Activated CD8-positive, alpha-beta T cell treated with anti-CD3 and anti-CD28 coated beads, Interleukin-2, amount 10 ng/mL, durations not matched to agents 7 days and 5 days (primary cell): Measurements from ENCODE around the gene ERVK3-1. TPM values are rescaled to one million over a fixed set of nuclear protein-coding genes. Genes with fewer than 3 reads are reported as not detected.

Experiments
- ATAC-seq: fragments of 150-1000 bp; cut with Tn5 transposase; one replicate; pipeline ENCODE4 v1.10.0; 2021; ENCODE audit warnings: moderate library complexity
- CTCF ChIA-PET: fragments of 350-600 bp; sonication (Branson Sonifier 250); formaldehyde crosslinking; loops from one replicate; lab custom pipeline; 2021; ENCODE audit warnings: antibody characterized with exemption; lab: Charles Lee
- POLR2A ChIA-PET: fragments of 350-600 bp; sonication (Branson Sonifier 250); formaldehyde crosslinking; loops from one replicate; lab custom pipeline; 2021; ENCODE audit warnings: antibody characterized with exemption; lab: Charles Lee
- DNase-seq: peaks from one replicate; pipeline ENCODE4 v3.0.0-alpha.2; 2020
- H3K27ac Mint-ChIP-seq: one replicate; pipeline ENCODE4 v1.8.0; 2021; ENCODE audit warnings: mild to moderate bottlenecking, mixed read lengths
- H3K27me3 Mint-ChIP-seq: one replicate; pipeline ENCODE4 v1.8.0; 2021; ENCODE audit warnings: low read depth, mixed read lengths
- H3K36me3 Mint-ChIP-seq: one replicate; pipeline ENCODE4 v1.8.0; 2021; ENCODE audit warnings: low read depth, mixed read lengths
- H3K4me1 Mint-ChIP-seq: one replicate; pipeline ENCODE4 v1.8.0; 2021; ENCODE audit warnings: low read depth, mixed read lengths
- H3K4me3 Mint-ChIP-seq: one replicate; pipeline ENCODE4 v1.8.0; 2021; ENCODE audit warnings: mild to moderate bottlenecking, mixed read lengths
- H3K9me3 Mint-ChIP-seq: one replicate; pipeline ENCODE4 v1.8.0; 2022; ENCODE audit warnings: mixed read lengths; ENCODE audit not compliant: insufficient read depth
- total RNA-seq, 2 experiments: library from RNA; stranded (reverse); gene quantifications; one replicate each; pipeline ENCODE4 v1.2.3, GENCODE V29; 2021

ERVK3-1 gene
- total RNA-seq, 2 experiments from 2014 or later: 60.7 to 61.9 TPM

GRCh38 chr19:58354478-58355030, 49.4 kb downstream of the ERVK3-1 start:
- POLR2A ChIA-PET: interaction anchor here (0.8 to 1.6 kb wide), 3 partner anchors 8 to 189 kb away, joined by 3 to 4 read pairs (median 3); partner anchors contain the start of genes TRIM28 and ZNF497
- CTCF ChIA-PET: interaction anchor here (0.9 kb wide), 1 partner anchor 15 kb away, joined by 5 read pairs; no protein-coding TSS in a partner anchor
- peaks cover 38% of the 10 kb centered on the region for H3K36me3 Mint-ChIP-seq
- no peaks in the 10 kb centered on the region for H3K27me3 Mint-ChIP-seq
- DNase-seq: no peak
- no peak overlapping the region for H3K27ac Mint-ChIP-seq
- no peak overlapping the region for H3K4me3 Mint-ChIP-seq
- no peaks in the 10 kb centered on the region for H3K9me3 Mint-ChIP-seq
- peaks cover 39% of the 10 kb centered on the region for H3K4me1 Mint-ChIP-seq
- no peak for ATAC-seq

DNA sequence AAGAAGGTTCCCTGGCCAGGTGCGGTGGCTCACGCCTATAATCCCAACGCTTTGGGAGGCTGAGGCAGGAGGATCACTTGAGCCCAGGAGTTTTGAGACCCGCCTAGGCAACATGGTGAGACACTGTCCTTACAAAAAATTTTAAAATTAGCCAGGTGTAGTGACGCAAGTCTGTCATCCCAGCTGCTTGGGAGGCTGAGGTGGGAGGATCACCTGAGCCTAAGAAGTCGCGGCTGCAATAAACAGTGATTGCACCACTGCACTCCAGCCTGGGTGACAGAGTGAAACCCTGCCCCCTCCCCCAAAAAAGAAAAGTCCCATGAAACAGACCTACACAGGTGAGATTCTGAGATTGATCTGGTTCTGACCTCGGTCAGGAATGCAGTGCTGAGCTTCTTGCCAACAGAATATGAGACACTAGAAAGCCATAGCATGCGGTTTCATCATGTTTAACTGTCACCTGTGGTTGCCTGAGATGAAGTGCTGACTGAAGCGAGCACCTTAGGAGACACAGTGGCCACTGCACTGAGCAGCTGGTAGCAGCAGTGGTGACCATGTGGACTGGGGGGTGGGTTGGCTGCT, 50.1 kb downstream of the ERVK3-1 start:
- ChIA-PET CTCF (interaction anchor here (0.9 to 1.6 kb wide), 2 partner anchors 8 to 16 kb away, joined by 5 to 9 read pairs; no protein-coding TSS in a partner anchor), POLR2A (interaction anchor here (0.8 to 1.9 kb wide), 4 partner anchors 7 to 188 kb away, joined by 3 to 12 read pairs (median 4); partner anchors contain the start of genes TRIM28 and ZNF497)
- Mint-ChIP-seq H3K4me3 (no peak overlapping the region), H3K36me3 (peaks cover 36% of the 10 kb centered on the region), H3K4me1 (peaks cover 36% of the 10 kb centered on the region), H3K27me3 (no peaks in the 10 kb centered on the region), H3K27ac (no peak overlapping the region), H3K9me3 (no peaks in the 10 kb centered on the region)
- ATAC-seq (no peak), DNase-seq (no peak)

- Mint-ChIP-seq H3K4me1 (peaks cover 34% of the 10 kb centered on the region), H3K9me3 (no peaks in the 10 kb centered on the region), H3K36me3 (peaks cover 30% of the 10 kb centered on the region), H3K4me3 (peak overlapping the region; percentile 53), H3K27me3 (no peaks in the 10 kb centered on the region), H3K27ac (peak overlapping the region; percentile 75)
- ChIA-PET POLR2A (interaction anchor here (0.7 to 1.9 kb wide), 6 partner anchors 9 to 51 kb away, joined by 3 to 12 read pairs (median 4); partner anchors contain the start of genes ERVK3-1 and ZNF837), CTCF (interaction anchor here (0.9 to 1.6 kb wide), 2 partner anchors 8 to 23 kb away, joined by 3 to 9 read pairs; no protein-coding TSS in a partner anchor)
- peak; percentile 72 for ATAC-seq
- DNase-seq: peak; percentile 70
Measured at GRCh38 chr19:58355908-58356765, 51.0 kb downstream of the ERVK3-1 start.

DNA sequence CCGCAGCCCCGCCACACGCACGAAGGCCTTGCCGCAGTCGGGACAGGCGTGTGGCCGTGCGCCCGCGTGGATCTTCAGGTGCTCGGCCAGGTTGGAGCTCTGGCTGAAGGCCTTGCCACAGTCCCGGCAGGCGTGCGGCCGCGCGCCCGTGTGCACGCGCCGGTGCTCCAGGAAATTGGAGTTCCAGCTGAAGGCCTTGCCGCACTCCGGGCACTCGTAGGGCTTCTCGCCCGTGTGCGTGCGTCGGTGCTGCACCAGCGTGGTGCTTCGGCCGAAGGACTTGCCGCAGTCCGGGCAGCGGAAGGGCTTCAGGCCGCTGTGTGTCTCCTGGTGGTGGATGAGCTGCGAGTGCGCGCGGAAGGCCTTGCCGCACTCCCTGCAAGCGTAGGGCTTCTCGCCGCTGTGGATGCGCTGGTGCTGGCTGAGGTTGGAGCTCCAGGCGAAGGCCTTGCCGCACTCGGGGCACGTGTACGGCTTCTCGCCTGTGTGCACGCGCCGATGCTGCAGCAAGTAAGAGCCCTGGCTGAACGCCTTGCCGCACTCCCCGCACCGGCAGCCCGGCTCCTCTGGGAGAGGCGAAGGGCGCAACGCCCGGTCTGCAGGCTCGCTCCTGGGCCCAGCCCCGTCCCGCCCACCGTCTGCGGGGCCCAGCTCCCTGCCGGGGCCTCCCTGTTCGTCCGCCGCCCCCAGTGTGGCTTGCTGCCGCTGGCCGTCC, 51.7 kb downstream of the ERVK3-1 start:
- Mint-ChIP-seq H3K27ac (peak overlapping the region; percentile 75), H3K4me3 (peak overlapping the region; percentile 53), H3K9me3 (no peaks in the 10 kb centered on the region), H3K4me1 (peaks cover 38% of the 10 kb centered on the region), H3K36me3 (peaks cover 23% of the 10 kb centered on the region), H3K27me3 (no peaks in the 10 kb centered on the region)
- ATAC-seq: no peak
- no peak for DNase-seq
- CTCF ChIA-PET: interaction anchor here (0.9 to 1.6 kb wide), 2 partner anchors 9 to 23 kb away, joined by 3 to 9 read pairs; no protein-coding TSS in a partner anchor
- POLR2A ChIA-PET: interaction anchor here (0.7 to 1.9 kb wide), 5 partner anchors 9 to 52 kb away, joined by 3 to 12 read pairs (median 3); partner anchors contain the start of genes ERVK3-1 and ZNF837

- ChIA-PET CTCF (no interaction called here), POLR2A (interaction anchor here (1.0 to 1.9 kb wide), 3 partner anchors 10 to 52 kb away, joined by 3 to 12 read pairs (median 7); partner anchors contain the start of genes ERVK3-1 and ZNF837)
- DNase-seq (no peak), ATAC-seq (no peak)
- H3K27me3 Mint-ChIP-seq: no peaks in the 10 kb centered on the region
- H3K36me3 Mint-ChIP-seq: peaks cover 18% of the 10 kb centered on the region
- peaks cover 42% of the 10 kb centered on the region for H3K4me1 Mint-ChIP-seq
- no peak overlapping the region for H3K27ac Mint-ChIP-seq
- no peak overlapping the region for H3K4me3 Mint-ChIP-seq
- H3K9me3 Mint-ChIP-seq: no peaks in the 10 kb centered on the region
Measured at GRCh38 chr19:58357481-58358145, 52.4 kb downstream of the ERVK3-1 start.

GRCh38 chr19:58361900-58362271, 56.7 kb downstream of the ERVK3-1 start:
- no peaks in the 10 kb centered on the region for H3K9me3 Mint-ChIP-seq
- H3K27ac Mint-ChIP-seq: peak overlapping the region; percentile 88
- peaks cover 2% of the 10 kb centered on the region for H3K36me3 Mint-ChIP-seq
- ATAC-seq: peak; percentile 1
- peaks cover 27% of the 10 kb centered on the region for H3K4me1 Mint-ChIP-seq
- CTCF ChIA-PET: interaction anchor here (1.1 to 3.5 kb wide), 3 partner anchors 32 to 158 kb away, joined by 3 to 16 read pairs (median 4); partner anchors contain the start of gene ZBTB45
- H3K4me3 Mint-ChIP-seq: peak overlapping the region; percentile 80
- H3K27me3 Mint-ChIP-seq: no peaks in the 10 kb centered on the region
- POLR2A ChIA-PET: interaction anchor here (0.6 to 2.8 kb wide), 8 partner anchors 14 to 137 kb away, joined by 3 to 25 read pairs (median 6); partner anchors contain the start of genes ERVK3-1 and RPS5
- peak; percentile 56 for DNase-seq

- DNase-seq (peak; percentile 98), ATAC-seq (peak; percentile 90)
- Mint-ChIP-seq H3K4me1 (peaks cover 23% of the 10 kb centered on the region), H3K36me3 (peaks cover 2% of the 10 kb centered on the region), H3K27ac (peak within 1 kb of the TSS; percentile 88), H3K9me3 (no peaks in the 10 kb centered on the region), H3K27me3 (no peaks in the 10 kb centered on the region), H3K4me3 (peak within 1 kb of the TSS; percentile 80)
- POLR2A ChIA-PET: interaction anchor here (0.5 to 2.8 kb wide), 17 partner anchors 8 to 1177 kb away, joined by 3 to 25 read pairs (median 4); partner anchors contain the start of genes ERVK3-1 and RPS5
- CTCF ChIA-PET: interaction anchor here (0.9 to 3.5 kb wide), 5 partner anchors 17 to 157 kb away, joined by 3 to 16 read pairs (median 3); partner anchors contain the start of genes ZBTB45 and ZNF584
Measured at GRCh38 chr19:58362272-58362994, 57.3 kb downstream of the ERVK3-1 start, which contains the start of gene ZNF497. Gene ZNF497, minus strand, starts transcription at chr19:58362751. Its CDS starts 5,116 bp downstream, at chr19:58357635.

DNA sequence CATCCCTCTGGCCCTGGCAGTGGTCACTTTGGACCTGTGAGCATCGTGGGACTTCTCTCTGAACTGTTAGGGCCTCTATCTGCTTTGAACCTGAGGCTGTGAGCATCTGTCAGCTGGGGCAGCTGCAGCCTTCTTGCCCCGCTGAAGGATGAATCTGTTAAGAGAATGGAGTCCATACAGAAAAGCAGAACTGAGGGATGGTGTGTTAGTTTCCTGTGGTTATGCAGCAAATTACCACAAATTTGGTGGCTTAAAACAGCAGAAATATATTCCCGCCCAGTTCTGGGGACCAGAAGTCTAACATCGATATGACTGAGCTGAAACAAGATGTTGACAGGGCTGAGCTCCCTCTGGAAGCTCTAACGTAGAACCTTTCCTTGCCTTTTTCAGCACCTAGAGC, 59.0 kb downstream of the ERVK3-1 start:
- H3K9me3 Mint-ChIP-seq: no peaks in the 10 kb centered on the region
- POLR2A ChIA-PET: interaction anchor here (0.8 to 2.8 kb wide), 3 partner anchors 13 to 23 kb away, joined by 4 to 11 read pairs (median 4); partner anchors contain the start of gene RPS5

More for the DNA sequence above, 59.0 kb downstream of the ERVK3-1 start:
- H3K36me3 Mint-ChIP-seq: peaks cover 2% of the 10 kb centered on the region
- H3K27ac Mint-ChIP-seq: no peak overlapping the region
- CTCF ChIA-PET: interaction anchor here (1.1 to 3.5 kb wide), 2 partner anchors 150 to 156 kb away, joined by 5 to 16 read pairs; partner anchors contain the start of gene ZBTB45
- no peak for ATAC-seq
- no peak for DNase-seq
- peaks cover 17% of the 10 kb centered on the region for H3K4me1 Mint-ChIP-seq
- no peak overlapping the region for H3K4me3 Mint-ChIP-seq
- no peaks in the 10 kb centered on the region for H3K27me3 Mint-ChIP-seq
